GM21737 (cell line): ENCODE results near the gene AGTRAP.

Source experiments
- ATAC-seq: cut with Tn5 transposase; IDR thresholded peaks from one replicate; pipeline ENCODE4 v1.9.1; 2021; ENCODE audit warnings: mild to moderate bottlenecking, moderate library complexity; ENCODE audit not compliant: unreplicated experiment

The AGTRAP gene

DNA sequence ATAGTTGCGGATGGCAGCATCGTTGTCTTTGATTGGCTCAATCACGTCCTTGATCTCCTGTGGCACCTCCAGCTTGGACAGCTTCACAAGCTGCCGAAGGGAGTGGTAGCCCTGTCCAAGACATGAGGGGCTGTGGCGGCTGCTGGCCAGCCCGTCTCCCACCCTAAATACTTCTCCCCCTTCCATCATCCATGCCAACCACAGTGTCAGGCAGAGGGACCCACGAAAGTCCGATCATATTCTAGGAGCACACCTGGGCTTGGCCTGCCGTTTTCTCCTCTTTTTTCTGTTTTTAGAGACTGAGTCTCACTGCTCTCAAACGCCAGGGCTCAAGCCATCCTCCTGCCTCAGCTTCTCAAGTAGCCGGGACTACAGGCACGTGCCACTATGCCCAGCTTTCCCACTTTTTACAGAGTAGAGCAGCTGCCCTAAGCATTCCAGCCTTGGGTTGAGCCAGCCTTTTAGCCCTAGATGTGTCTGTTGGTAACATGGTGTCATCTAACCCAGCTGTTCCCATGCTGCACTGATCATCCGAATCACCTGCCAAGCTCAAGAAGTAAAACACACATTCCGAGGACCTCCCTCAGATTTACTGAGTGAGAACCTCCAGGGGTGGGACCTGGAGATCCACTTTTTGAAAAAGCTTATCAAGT lies 59.4 kb downstream of the AGTRAP start:
- no peak for ATAC-seq

- no peak for ATAC-seq
Measured at GRCh38 chr1:11796036-11796828, 60.3 kb downstream of the AGTRAP start.

GRCh38 chr1:11797525-11798216 lies 61.7 kb downstream of the AGTRAP start:
- no peak for ATAC-seq

- no peak for ATAC-seq
Measured at GRCh38 chr1:11799099-11799498, 63.2 kb downstream of the AGTRAP start.

DNA sequence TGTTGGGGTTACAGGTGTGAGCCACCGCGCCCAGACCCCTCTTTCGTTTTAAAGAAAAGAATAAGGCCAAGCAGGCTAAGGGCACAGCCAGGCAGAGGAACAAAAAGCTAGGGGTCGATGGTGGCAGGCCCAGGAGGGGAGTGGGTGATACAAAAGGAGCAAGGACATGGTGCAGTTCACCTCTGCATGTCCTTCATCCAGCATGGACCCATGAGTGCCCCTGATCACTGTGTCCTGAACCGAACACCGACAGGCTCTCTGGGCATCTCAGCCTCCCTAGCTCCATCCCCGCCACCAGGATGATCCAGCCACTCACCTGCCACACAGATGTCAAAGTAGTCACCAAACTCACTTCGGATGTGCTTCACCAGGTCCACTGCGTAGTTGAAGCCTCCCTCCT lies 64.0 kb downstream of the AGTRAP start:
- ATAC-seq, result no peak

GRCh38 chr1:11800391-11800755 lies 64.4 kb downstream of the AGTRAP start:
- no peak for ATAC-seq
